SK-N-SH (cell line): ENCODE measurements around the gene PTPRS. TPM values are rescaled to one million over a fixed set of nuclear protein-coding genes. Genes with fewer than 3 reads are reported as not detected.
"Not testable (repeated sequence)": the region's sequence is repeated elsewhere in the genome, so short reads cannot be mapped to it uniquely, and the experiment has no call there.

Source experiments
- CTCF ChIA-PET: fragments of 300-600, 350-600 bp; formaldehyde crosslinking; extraction: SDS; loops from one replicate; lab custom pipeline; 2021; lab: Yijun Ruan, JAX
- POLR2A ChIA-PET: fragments of 350-600 bp; sonication (Branson Sonifier 250); formaldehyde crosslinking; extraction: SDS; loops from one replicate; lab custom pipeline; 2020; ENCODE audit warnings: antibody characterized with exemption, inconsistent platforms; lab: Yijun Ruan, JAX
- DNase-seq: peaks from one replicate; pipeline ENCODE4 v3.0.0; 2012
- H2AFZ ChIP-seq: fragments of 200-600 bp; sonication (generic); 2 replicates; pipeline ENCODE4 v1.8.1; 2016; ENCODE audit warnings: antibody characterized with exemption, mild to moderate bottlenecking, low read depth
- H3F3A ChIP-seq: fragments of 200-600 bp; sonication (generic); replicated peaks from 2 replicates; pipeline ENCODE3; 2016; ENCODE audit warnings: antibody characterized with exemption, mild to moderate bottlenecking; ENCODE audit not compliant: insufficient read depth
- H3K27ac ChIP-seq, 2 experiments: fragments of 200-500 bp in 1 of 2; fragments of 200-600 bp in 1 of 2; sonication (Bioruptor generic) in 1 of 2; sonication (generic), shearing (Covaris generic) in 1 of 2; 2 replicates each; pipeline versions ENCODE4 v1.5.1 to v1.6.1; 2014 to 2016; ENCODE audit warnings: low read depth in 2 of 2, inconsistent platforms in 1 of 2, low read length in 1 of 2, mild to moderate bottlenecking in 1 of 2, mixed read lengths in 1 of 2
- H3K27me3 ChIP-seq: fragments of 200-600 bp; sonication (generic), shearing (Covaris generic); 2 replicates; pipeline ENCODE4 v1.6.1; 2016; ENCODE audit warnings: mixed run types; ENCODE audit not compliant: insufficient read depth
- H3K36me3 ChIP-seq, 2 experiments: fragments of 200-500 bp in 1 of 2; fragments of 200-600 bp in 1 of 2; sonication (Bioruptor generic) in 1 of 2; sonication (generic) in 1 of 2; replicated peaks in 1 of 2; 2 replicates each; pipeline versions ENCODE3 to v1.5.1; 2014 to 2016; ENCODE audit warnings: low read length in 1 of 2, mild to moderate bottlenecking in 1 of 2; ENCODE audit not compliant: insufficient read depth in 2 of 2, control insufficient read depth in 1 of 2
- H3K4me1 ChIP-seq, 2 experiments: fragments of 200-500 bp in 1 of 2; fragments of 200-600 bp in 1 of 2; sonication (Bioruptor generic) in 1 of 2; sonication (generic), shearing (Covaris generic) in 1 of 2; 2 replicates each; pipeline versions ENCODE4 v1.5.1 to v1.6.1; 2014 to 2016; ENCODE audit warnings: low read depth in 1 of 2, low read length in 1 of 2, mixed run types in 1 of 2; ENCODE audit not compliant: insufficient read depth in 2 of 2, control insufficient read depth in 1 of 2
- H3K4me2 ChIP-seq: fragments of 200-600 bp; sonication (generic), shearing (Covaris generic); 2 replicates; pipeline ENCODE4 v1.6.1; 2017; ENCODE audit warnings: mixed run types
- H3K4me3 ChIP-seq, 2 experiments: fragments of 200-500 bp in 1 of 2; fragments of 200-600 bp in 1 of 2; sonication (Bioruptor generic) in 1 of 2; sonication (generic), shearing (Covaris generic) in 1 of 2; 2 replicates each; pipeline versions ENCODE4 v1.5.1 to v1.8.1; 2014 to 2016; ENCODE audit warnings: low read depth in 2 of 2, inconsistent platforms in 1 of 2, low read length in 1 of 2, mild to moderate bottlenecking in 1 of 2, mixed read lengths in 1 of 2, moderate library complexity in 1 of 2
- H3K79me2 ChIP-seq: fragments of 200-600 bp; sonication (generic); 2 replicates; pipeline ENCODE4 v1.8.1; 2017; ENCODE audit warnings: mild to moderate bottlenecking; ENCODE audit not compliant: insufficient read depth
- H3K9ac ChIP-seq: fragments of 200-600 bp; sonication (generic); 2 replicates; pipeline ENCODE4 v1.6.1; 2017; ENCODE audit warnings: mixed run types
- H3K9me2 ChIP-seq: fragments of 200-600 bp; sonication (generic); 2 replicates; pipeline ENCODE4 v1.6.1; 2017; ENCODE audit warnings: mixed run types
- H3K9me3 ChIP-seq: fragments of 200-600 bp; sonication (generic); 2 replicates; pipeline ENCODE4 v1.6.1; 2017; ENCODE audit warnings: mixed run types, mild to moderate bottlenecking, moderate library complexity
- H4K20me1 ChIP-seq: fragments of 200-600 bp; sonication (generic); 2 replicates; pipeline ENCODE4 v1.6.1; 2017; ENCODE audit warnings: mild to moderate bottlenecking, mixed run types; ENCODE audit not compliant: insufficient read depth
- CHD2 ChIP-seq: fragments of 150-350 bp; IDR thresholded peaks from 2 replicates; pipeline ENCODE4 v1.6.1; 2018; ENCODE audit warnings: low read length; ENCODE audit not compliant: partially characterized antibody
- CTCF ChIP-seq: fragments of 200-600 bp; sonication (generic); IDR thresholded peaks from 2 replicates; pipeline ENCODE4 v1.6.1; 2017; ENCODE audit warnings: antibody characterized with exemption, mild to moderate bottlenecking, moderate library complexity
- GABPA ChIP-seq: IDR thresholded peaks from 2 replicates; pipeline ENCODE4 v1.4.0; 2012; ENCODE audit warnings: low read depth, mild to moderate bottlenecking
- GATA2 ChIP-seq: sonication (generic); formaldehyde crosslinking; IDR thresholded peaks from 2 replicates; pipeline ENCODE4 v1.5.0; 2020; ENCODE audit warnings: mild to moderate bottlenecking, missing genetic modification reagents
- NRF1 ChIP-seq: IDR thresholded peaks from 2 replicates; pipeline ENCODE4 v1.6.1; 2012; ENCODE audit warnings: low read depth, mild to moderate bottlenecking, low read length
- POLR2AphosphoS5 ChIP-seq: IDR thresholded peaks from 2 replicates; pipeline ENCODE4 v1.6.1; 2012; ENCODE audit warnings: low read depth, low read length
- RAD21 ChIP-seq: IDR thresholded peaks from 2 replicates; pipeline ENCODE4 v1.6.1; 2012; ENCODE audit warnings: mild to moderate bottlenecking, low read length
- REST ChIP-seq: IDR thresholded peaks from 2 replicates; pipeline ENCODE4 v1.6.1; 2012; ENCODE audit warnings: mild to moderate bottlenecking, low read depth, low read length, moderate library complexity
- RFX5 ChIP-seq: IDR thresholded peaks from 2 replicates; pipeline ENCODE4 v1.6.1; 2012; ENCODE audit warnings: mild to moderate bottlenecking, improper control_type of control experiment, low read length
- RXRA ChIP-seq: IDR thresholded peaks from 2 replicates; pipeline ENCODE4 v1.4.0; 2012; ENCODE audit warnings: low read depth, mild to moderate bottlenecking, borderline replicate concordance
- TAF1 ChIP-seq: IDR thresholded peaks from 2 replicates; pipeline ENCODE4 v1.6.1; 2012; ENCODE audit warnings: low read depth, mild to moderate bottlenecking, low read length, moderate library complexity, borderline replicate concordance
- TEAD4 ChIP-seq: IDR thresholded peaks from 2 replicates; pipeline ENCODE4 v1.4.0; 2012; ENCODE audit warnings: mild to moderate bottlenecking, borderline replicate concordance; ENCODE audit not compliant: insufficient read depth
- YY1 ChIP-seq: IDR thresholded peaks from 2 replicates; pipeline ENCODE4 v1.4.0; 2012; ENCODE audit warnings: low read depth, mild to moderate bottlenecking
- ZBTB33 ChIP-seq: IDR thresholded peaks from 2 replicates; pipeline ENCODE4 v1.4.0; 2012; ENCODE audit warnings: low read depth, borderline replicate concordance
- WGBS: methylation state at CpG from one replicate; pipeline ENCODE4 v1.1.6; 2017; ENCODE audit warnings: low lambda C conversion rate; 5-methylcytosine and 5-hydroxymethylcytosine counted together
- polyA plus RNA-seq, 3 experiments: library from polyadenylated mRNA; depleted of rRNA; stranded (reverse); fragments of >200 nt; gene quantifications; 2 replicates each; pipeline ENCODE4 v1.2.3, GENCODE V29; 2012

PTPRS gene
- polyA plus RNA-seq, 1 of the 3 experiments (the other 2 are of a cell fraction), result 91.0 TPM

GRCh38 chr19:5386841-5387240, 46.2 kb upstream of the PTPRS start:
- CTCF ChIA-PET, result interaction anchor here (1.2 kb wide), 2 partner anchors 9 to 11 kb away, joined by 3 to 5 read pairs; no protein-coding TSS in a partner anchor
- 45% methylated on average over 15 of the region's 16 CpGs for WGBS
- Histone ChIP-seq H3K9ac (no peak overlapping the region), H3K79me2 (no peaks in the 10 kb centered on the region), H3K9me2 (no peaks in the 10 kb centered on the region), H2AFZ (no peak overlapping the region), H4K20me1 (no peaks in the 10 kb centered on the region), H3K27me3 (no peaks in the 10 kb centered on the region), H3K36me3 (no peaks in the 10 kb centered on the region), H3K4me1 (no peaks in the 10 kb centered on the region), H3K4me3 (no peak overlapping the region), H3K27ac (no peak overlapping the region), H3F3A (no peaks in the 10 kb centered on the region), H3K4me2 (no peak overlapping the region), H3K9me3 (no peaks in the 10 kb centered on the region)
- no peak for TF ChIP-seq CTCF
- TF ChIP-seq CHD2, result no peak
- no peak for TF ChIP-seq RFX5
- no peak for TF ChIP-seq YY1
- no peak for TF ChIP-seq RAD21
- TF ChIP-seq ZBTB33, result no peak
- TF ChIP-seq TAF1, result no peak
- no peak for TF ChIP-seq REST
- no peak for TF ChIP-seq NRF1
- no peak for TF ChIP-seq TEAD4
- no peak for TF ChIP-seq GABPA
- no peak for TF ChIP-seq GATA2 (CRISPR knock-in tag)
- no peak for TF ChIP-seq RXRA
- no peak for TF ChIP-seq POLR2AphosphoS5
- DNase-seq, result no peak
- POLR2A ChIA-PET, result no interaction called here

- H3K9me3 ChIP-seq, POLR2A ChIA-PET, CTCF ChIA-PET: not testable (repeated sequence)
Measured at GRCh38 chr19:5381197-5381596, 40.6 kb upstream of the PTPRS start.

More at GRCh38 chr19:5381197-5381596, 40.6 kb upstream of the PTPRS start:
- not testable (repeated sequence) for H3K36me3 ChIP-seq, H3K27ac ChIP-seq, H3K4me2 ChIP-seq, DNase-seq, H4K20me1 ChIP-seq, H3K79me2 ChIP-seq, H3F3A ChIP-seq, H3K4me3 ChIP-seq, H3K4me1 ChIP-seq, H2AFZ ChIP-seq, H3K9me2 ChIP-seq, H3K9ac ChIP-seq, H3K27me3 ChIP-seq
- 58% methylated on average over 6 of the region's 6 CpGs for WGBS
